Activated naive CD4-positive, alpha-beta T cell treated with anti-CD3 and anti-CD28 coated beads for 36 hours (primary cell): ENCODE measurements around the gene SAG. TPM values are rescaled to one million over a fixed set of nuclear protein-coding genes. Genes with fewer than 3 reads are reported as not detected.

Experiments used
- CTCF ChIA-PET: fragments of 350-600 bp; sonication (Branson Sonifier 250); formaldehyde crosslinking; loops from one replicate; lab custom pipeline; 2021; ENCODE audit warnings: antibody characterized with exemption; lab: Charles Lee
- DNase-seq: peaks from one replicate; pipeline ENCODE4 v3.0.0-alpha.2; 2020
- H3K27ac Mint-ChIP-seq: one replicate; pipeline ENCODE4 v1.8.0; 2021; ENCODE audit warnings: mild to moderate bottlenecking, mixed read lengths
- H3K27me3 Mint-ChIP-seq: one replicate; pipeline ENCODE4 v1.8.0; 2021; ENCODE audit warnings: low read depth, mixed read lengths
- H3K36me3 Mint-ChIP-seq: one replicate; pipeline ENCODE4 v1.8.0; 2021; ENCODE audit warnings: low read depth, mixed read lengths
- H3K4me1 Mint-ChIP-seq: one replicate; pipeline ENCODE4 v1.8.0; 2021; ENCODE audit warnings: low read depth, mixed read lengths
- H3K4me3 Mint-ChIP-seq: one replicate; pipeline ENCODE4 v1.8.0; 2021; ENCODE audit warnings: mild to moderate bottlenecking, moderate library complexity, mixed read lengths
- H3K9me3 Mint-ChIP-seq: one replicate; pipeline ENCODE4 v1.8.0; 2021; ENCODE audit warnings: mixed read lengths
- intact Hi-C: fragments of 100-400 bp; cut with micrococcal nuclease; formaldehyde crosslinking; loops from one replicate; pipeline ENCODE4 v1.15.1; 2023
- total RNA-seq, 2 experiments: library from RNA; stranded (reverse); gene quantifications; one replicate each; pipeline ENCODE4 v1.2.3, GENCODE V29; 2021

SAG gene
- total RNA-seq, 2 experiments from 2014 or later: 0.19 TPM; not detected in 1

DNA sequence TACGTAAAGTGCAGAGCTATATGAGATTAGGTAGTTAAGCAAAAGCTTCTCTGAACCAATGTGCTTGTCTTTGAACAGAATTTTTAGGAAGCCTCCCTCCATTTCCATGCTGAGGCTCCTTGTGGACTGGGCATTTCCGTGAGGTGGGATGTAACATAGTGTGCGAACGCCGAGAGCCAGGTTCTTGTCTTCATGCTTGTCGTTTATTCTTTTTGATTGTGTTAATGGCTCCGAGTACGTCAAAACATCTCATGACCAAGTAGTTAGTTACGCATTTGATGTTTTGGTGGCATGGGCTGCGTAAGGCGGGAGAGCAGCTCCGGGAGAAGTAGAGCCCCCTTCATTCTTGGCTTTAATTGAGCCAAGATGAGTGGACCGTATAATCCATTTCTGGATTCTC, 79.6 kb downstream of the SAG start:
- DNase-seq: no peak
- H3K4me3 Mint-ChIP-seq: no peak overlapping the region
- intact Hi-C loops: no loop called here
- CTCF ChIA-PET: interaction anchor here (1.7 kb wide), 1 partner anchor 13 kb away, joined by 6 read pairs; no protein-coding TSS in a partner anchor
- peaks cover 16% of the 10 kb centered on the region for H3K36me3 Mint-ChIP-seq
- no peak overlapping the region for H3K27ac Mint-ChIP-seq
- no peaks in the 10 kb centered on the region for H3K9me3 Mint-ChIP-seq
- peaks cover 51% of the 10 kb centered on the region for H3K4me1 Mint-ChIP-seq
- H3K27me3 Mint-ChIP-seq: no peaks in the 10 kb centered on the region

- Mint-ChIP-seq H3K4me1 (peaks cover 44% of the 10 kb centered on the region), H3K4me3 (no peak overlapping the region), H3K36me3 (peaks cover 11% of the 10 kb centered on the region), H3K27ac (no peak overlapping the region), H3K27me3 (no peaks in the 10 kb centered on the region), H3K9me3 (no peaks in the 10 kb centered on the region)
- CTCF ChIA-PET: interaction anchor here (1.7 kb wide), 1 partner anchor 13 kb away, joined by 6 read pairs; no protein-coding TSS in a partner anchor
- intact Hi-C loops: no loop called here
- no peak for DNase-seq
These were observed 80.3 kb downstream of the SAG start for GRCh38 chr2:233387667-233388528.

GRCh38 chr2:233389601-233390125, 82.0 kb downstream of the SAG start:
- no peak for DNase-seq
- Mint-ChIP-seq H3K9me3 (no peaks in the 10 kb centered on the region), H3K4me1 (peaks cover 27% of the 10 kb centered on the region), H3K36me3 (peaks cover 11% of the 10 kb centered on the region), H3K27ac (no peak overlapping the region), H3K4me3 (no peak overlapping the region), H3K27me3 (no peaks in the 10 kb centered on the region)
- intact Hi-C loops: no loop called here
- CTCF ChIA-PET: interaction anchor here (0.6 kb wide), 1 partner anchor 33 kb away, joined by 3 read pairs; no protein-coding TSS in a partner anchor

- no peak for DNase-seq
- CTCF ChIA-PET: interaction anchor here (0.7 to 1.3 kb wide), 2 partner anchors 9 to 10 kb away, joined by 3 to 4 read pairs; no protein-coding TSS in a partner anchor
- H3K27me3 Mint-ChIP-seq: no peaks in the 10 kb centered on the region
- H3K4me1 Mint-ChIP-seq: peaks cover 38% of the 10 kb centered on the region
- no peak overlapping the region for H3K4me3 Mint-ChIP-seq
- intact Hi-C loops: no loop called here
- H3K27ac Mint-ChIP-seq: no peak overlapping the region
- H3K36me3 Mint-ChIP-seq: peaks cover 19% of the 10 kb centered on the region
- H3K9me3 Mint-ChIP-seq: no peaks in the 10 kb centered on the region
These were observed 88.1 kb downstream of the SAG start for GRCh38 chr2:233395687-233396086.

Other genes starting within 250 kb of the SAG start
- 10 to 100 TPM; 50.9 to 51.0 TPM for gene INPP5D, start 247.5 kb upstream of the SAG start, total RNA-seq
- 10 to 100 TPM; 21.2 to 24.2 TPM for gene ATG16L1, start 56.1 kb upstream of the SAG start, total RNA-seq
- 10 to 100 TPM; 68.9 to 72.3 TPM for gene DGKD, start 46.7 kb downstream of the SAG start, total RNA-seq